ENCODE results near the gene ZNF616.

Gene ZNF616

GRCh38 chr19:52120286-52120685 is 19.5 kb downstream of the ZNF616 start:
- DNase-seq = no peak
- no peak for ATAC-seq (ENCODE audit: insufficient read depth, low read depth)

GRCh38 chr19:52115526-52116053 is 24.1 kb downstream of the ZNF616 start:
- H3K9me3 ChIP-seq (ENCODE audit: insufficient read depth, low read length, severe bottlenecking) = peaks cover 99% of the 10 kb centered on the region
- no peak overlapping the region for H2AFZ ChIP-seq (ENCODE audit: low read depth, low read length)
- H3K27ac ChIP-seq (ENCODE audit: low read length) = no peak overlapping the region
- H3K4me3 ChIP-seq (ENCODE audit: low read depth in 1 of 2, low read length in 2 of 2) = no peak overlapping the region; a peak in 1 of 4 replicates
- no peak for TF ChIP-seq EZH2 (IDR thresholded peaks at IDR 0.05; ENCODE audit: borderline replicate concordance, low read depth, low read length, severe bottlenecking)
- TF ChIP-seq, protein P1, sequence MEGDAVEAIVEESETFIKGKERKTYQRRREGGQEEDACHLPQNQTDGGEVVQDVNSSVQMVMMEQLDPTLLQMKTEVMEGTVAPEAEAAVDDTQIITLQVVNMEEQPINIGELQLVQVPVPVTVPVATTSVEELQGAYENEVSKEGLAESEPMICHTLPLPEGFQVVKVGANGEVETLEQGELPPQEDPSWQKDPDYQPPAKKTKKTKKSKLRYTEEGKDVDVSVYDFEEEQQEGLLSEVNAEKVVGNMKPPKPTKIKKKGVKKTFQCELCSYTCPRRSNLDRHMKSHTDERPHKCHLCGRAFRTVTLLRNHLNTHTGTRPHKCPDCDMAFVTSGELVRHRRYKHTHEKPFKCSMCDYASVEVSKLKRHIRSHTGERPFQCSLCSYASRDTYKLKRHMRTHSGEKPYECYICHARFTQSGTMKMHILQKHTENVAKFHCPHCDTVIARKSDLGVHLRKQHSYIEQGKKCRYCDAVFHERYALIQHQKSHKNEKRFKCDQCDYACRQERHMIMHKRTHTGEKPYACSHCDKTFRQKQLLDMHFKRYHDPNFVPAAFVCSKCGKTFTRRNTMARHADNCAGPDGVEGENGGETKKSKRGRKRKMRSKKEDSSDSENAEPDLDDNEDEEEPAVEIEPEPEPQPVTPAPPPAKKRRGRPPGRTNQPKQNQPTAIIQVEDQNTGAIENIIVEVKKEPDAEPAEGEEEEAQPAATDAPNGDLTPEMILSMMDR (IDR thresholded peaks at IDR 0.05; ENCODE audit: borderline replicate concordance, extremely low read depth, low read length, poor library complexity, severe bottlenecking) = no peak
- H3K36me3 ChIP-seq (ENCODE audit: insufficient read depth, low read length) = peaks cover 71% of the 10 kb centered on the region
- no peaks in the 10 kb centered on the region for H3K4me1 ChIP-seq (ENCODE audit: insufficient read depth, low read length)
- no peak for DNase-seq
- ATAC-seq (ENCODE audit: insufficient read depth, low read depth) = no peak
- no peak overlapping the region for H3K4me2 ChIP-seq (ENCODE audit: insufficient read depth, low read length)
- no peak overlapping the region for H3K9ac ChIP-seq (ENCODE audit: low read depth, low read length)
- 0 out of 2 replicates have a peak, but pooled peaks cover 4% of the 10 kb centered on the region for H3K79me2 ChIP-seq (ENCODE audit: insufficient read depth, low read length)
- H4K20me1 ChIP-seq (ENCODE audit: insufficient read depth, low read length) = no peaks in the 10 kb centered on the region
- H3K27me3 ChIP-seq (ENCODE audit: insufficient read depth, low read length, poor library complexity) = no peaks in the 10 kb centered on the region

More at GRCh38 chr19:52120286-52120685, 19.5 kb downstream of the ZNF616 start:
- no peaks in the 10 kb centered on the region for H3K27me3 ChIP-seq (ENCODE audit: insufficient read depth, low read length, poor library complexity)
- H3K9me3 ChIP-seq (ENCODE audit: insufficient read depth, low read length, severe bottlenecking) = peaks cover 91% of the 10 kb centered on the region
- no peak overlapping the region for H3K9ac ChIP-seq (ENCODE audit: low read depth, low read length)
- no peak overlapping the region for H3K4me2 ChIP-seq (ENCODE audit: insufficient read depth, low read length)
- no peak overlapping the region for H3K4me3 ChIP-seq (ENCODE audit: low read depth in 1 of 2, low read length in 2 of 2)
- H2AFZ ChIP-seq (ENCODE audit: low read depth, low read length) = no peak overlapping the region
- TF ChIP-seq, protein P1 (IDR thresholded peaks at IDR 0.05; ENCODE audit: borderline replicate concordance, extremely low read depth, low read length, poor library complexity, severe bottlenecking) = no peak
- TF ChIP-seq EZH2 (IDR thresholded peaks at IDR 0.05; ENCODE audit: borderline replicate concordance, low read depth, low read length, severe bottlenecking) = no peak
- no peaks in the 10 kb centered on the region for H3K4me1 ChIP-seq (ENCODE audit: insufficient read depth, low read length)
- H3K79me2 ChIP-seq (ENCODE audit: insufficient read depth, low read length) = 0 out of 2 replicates have a peak, but pooled peaks cover 8% of the 10 kb centered on the region
- no peak overlapping the region for H3K27ac ChIP-seq (ENCODE audit: low read length)
- peaks cover 100% of the 10 kb centered on the region for H3K36me3 ChIP-seq (ENCODE audit: insufficient read depth, low read length)
- no peaks in the 10 kb centered on the region for H4K20me1 ChIP-seq (ENCODE audit: insufficient read depth, low read length)

- Histone ChIP-seq H3K27ac (ENCODE audit: low read length) (no peak overlapping the region), H3K79me2 (ENCODE audit: insufficient read depth, low read length) (0 out of 2 replicates have a peak, but pooled peaks cover 4% of the 10 kb centered on the region), H3K27me3 (ENCODE audit: insufficient read depth, low read length, poor library complexity) (no peaks in the 10 kb centered on the region), H2AFZ (ENCODE audit: low read depth, low read length) (no peak overlapping the region), H4K20me1 (ENCODE audit: insufficient read depth, low read length) (no peaks in the 10 kb centered on the region), H3K9me3 (ENCODE audit: insufficient read depth, low read length, severe bottlenecking) (peaks cover 95% of the 10 kb centered on the region), H3K4me3 (ENCODE audit: low read depth in 1 of 2, low read length in 2 of 2) (no peak overlapping the region), H3K4me1 (ENCODE audit: insufficient read depth, low read length) (no peaks in the 10 kb centered on the region), H3K36me3 (ENCODE audit: insufficient read depth, low read length) (peaks cover 62% of the 10 kb centered on the region), H3K4me2 (ENCODE audit: insufficient read depth, low read length) (no peak overlapping the region), H3K9ac (ENCODE audit: low read depth, low read length) (no peak overlapping the region)
- TF ChIP-seq, protein P1 (IDR thresholded peaks at IDR 0.05; ENCODE audit: borderline replicate concordance, extremely low read depth, low read length, poor library complexity, severe bottlenecking) = no peak
- no peak for TF ChIP-seq EZH2 (IDR thresholded peaks at IDR 0.05; ENCODE audit: borderline replicate concordance, low read depth, low read length, severe bottlenecking)
- ATAC-seq (ENCODE audit: insufficient read depth, low read depth) (no peak), DNase-seq (no peak)
Measured at GRCh38 chr19:52114691-52115090, 25.0 kb downstream of the ZNF616 start.
